KG1 (cell line): Measurements from ENCODE around the gene EHD3.

Experiments used
- DNase-seq: peaks from one replicate; lab custom pipeline; 2025; lab: John Stamatoyannopoulos, UW

The EHD3 gene

DNA sequence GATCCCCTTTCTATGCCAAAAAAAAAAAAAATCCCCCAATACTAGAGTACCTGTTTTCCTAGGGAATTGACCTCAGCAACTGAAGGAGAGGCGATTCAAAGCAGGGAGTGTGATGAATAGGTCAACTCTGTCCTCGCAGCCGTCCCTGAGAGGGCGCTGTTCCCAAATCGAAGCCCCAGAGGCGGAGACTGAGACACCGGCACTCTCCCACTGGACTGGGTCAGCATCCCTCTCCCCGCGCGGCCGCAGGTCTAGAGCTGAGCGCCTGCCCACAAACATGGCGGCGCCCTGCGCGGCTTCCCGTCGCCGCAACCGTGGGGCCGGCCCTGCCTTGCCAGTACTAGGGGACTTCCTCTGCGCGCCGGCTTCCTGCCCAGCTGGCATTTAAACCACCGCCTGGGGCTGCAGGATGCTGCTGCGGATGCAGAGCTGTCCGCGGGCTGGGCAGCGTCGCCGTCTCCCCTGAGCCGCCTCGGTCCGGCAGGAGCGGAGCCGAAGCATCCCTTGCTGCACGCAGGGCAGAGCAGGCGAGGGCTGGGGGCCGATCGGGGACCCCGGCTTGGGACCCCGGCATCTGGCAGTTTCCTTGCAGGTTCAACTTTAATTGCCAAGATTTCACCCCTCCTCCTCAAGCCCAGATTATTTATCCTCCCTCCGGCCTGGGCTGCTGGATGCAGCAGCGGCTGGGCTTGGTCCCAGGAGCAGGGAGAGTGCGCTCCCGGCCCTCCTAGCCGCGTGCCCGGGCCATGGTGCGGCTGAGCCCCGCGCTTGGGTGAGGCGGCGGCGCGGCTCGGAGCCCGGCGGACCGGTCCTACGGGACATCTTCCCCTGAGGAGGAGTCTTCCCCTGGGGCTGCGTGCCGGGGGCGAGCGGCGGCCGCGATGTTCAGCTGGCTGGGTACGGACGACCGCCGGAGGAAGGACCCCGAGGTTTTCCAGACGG lies at the start of gene EHD3:
Gene EHD3, plus strand, starts transcription at position 412 of the 942 bp plus-strand sequence. Its CDS starts 470 bp downstream, at position 882.
- peak; percentile 40 for DNase-seq

DNA sequence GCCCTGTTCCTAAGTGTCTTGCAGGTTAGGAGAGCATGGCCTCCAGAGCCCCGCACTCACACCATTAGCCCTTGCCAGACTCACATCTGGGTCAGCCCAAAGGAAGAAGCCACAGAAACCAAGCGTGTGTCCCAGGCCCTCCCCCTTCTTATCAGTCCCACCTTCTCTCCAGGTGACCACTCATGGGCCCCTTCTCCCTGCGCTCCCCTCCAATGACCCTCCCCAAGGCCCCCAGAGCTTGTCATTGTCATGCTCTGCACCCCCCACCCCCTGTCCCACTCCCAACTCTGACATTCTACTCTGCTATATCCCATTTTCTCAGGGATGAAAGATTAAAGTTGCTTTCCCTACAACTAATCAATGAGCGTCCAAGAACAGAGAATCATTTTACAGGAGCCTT lies 46.8 kb upstream of the EHD3 start:
- DNase-seq, result no peak

DNA sequence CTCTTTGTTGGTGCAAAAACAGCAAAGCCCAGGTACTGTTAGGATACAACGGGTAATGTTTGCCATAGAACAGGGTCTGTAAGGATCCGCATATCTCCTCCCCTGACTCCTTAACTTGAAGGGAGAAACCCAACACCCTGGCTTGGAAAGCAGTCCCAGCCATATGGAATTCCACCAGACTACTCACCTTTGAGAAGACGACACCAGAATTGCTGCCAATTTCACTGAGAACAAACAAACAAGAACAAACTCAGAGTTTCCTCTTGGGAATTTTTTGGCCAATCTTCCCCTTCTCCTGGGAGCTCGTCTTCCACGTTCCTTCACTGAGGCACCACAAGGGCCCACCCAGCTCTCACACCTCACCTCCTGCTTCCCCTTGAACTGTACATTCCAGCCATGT lies 45.8 kb upstream of the EHD3 start:
- DNase-seq, result no peak

DNA sequence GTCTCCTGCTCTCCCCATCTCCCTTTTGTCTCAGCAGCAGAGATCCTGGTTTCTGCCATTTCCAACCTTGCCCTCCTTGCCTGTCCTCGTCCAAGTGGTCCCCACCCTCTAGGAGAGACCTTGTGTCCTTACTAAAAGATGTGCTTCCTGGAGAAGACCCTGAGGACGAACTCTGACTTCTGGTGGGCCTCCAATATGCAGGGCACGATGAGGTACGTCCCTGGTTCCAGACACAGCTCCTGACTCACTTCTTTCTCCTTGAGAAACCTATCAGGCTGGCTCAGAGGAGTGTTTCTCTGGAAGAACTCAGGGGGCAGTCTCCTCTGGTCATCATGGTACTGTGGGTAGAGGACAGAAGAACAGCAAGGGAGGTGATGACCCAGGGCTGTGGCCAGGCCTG lies 44.8 kb upstream of the EHD3 start:
- no peak for DNase-seq

DNA sequence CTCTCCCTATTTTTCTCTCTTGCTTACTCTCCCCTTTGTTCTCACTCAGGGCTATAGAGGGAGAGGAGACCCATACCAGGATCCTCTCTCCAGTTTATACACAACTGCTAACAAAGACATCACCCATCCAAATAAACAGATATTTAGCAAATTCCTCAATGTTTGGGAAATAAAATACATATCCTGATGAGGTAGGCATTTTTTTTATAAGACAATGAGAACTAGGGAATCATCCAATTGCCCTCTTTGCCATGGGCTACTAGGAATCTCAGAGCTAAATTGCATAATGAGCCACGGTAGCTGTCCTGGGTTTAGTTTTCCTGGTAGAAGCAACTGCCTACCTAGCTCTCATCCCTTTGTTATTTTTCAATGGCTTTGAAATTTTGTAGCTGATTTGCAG lies 43.8 kb upstream of the EHD3 start:
- no peak for DNase-seq

DNA sequence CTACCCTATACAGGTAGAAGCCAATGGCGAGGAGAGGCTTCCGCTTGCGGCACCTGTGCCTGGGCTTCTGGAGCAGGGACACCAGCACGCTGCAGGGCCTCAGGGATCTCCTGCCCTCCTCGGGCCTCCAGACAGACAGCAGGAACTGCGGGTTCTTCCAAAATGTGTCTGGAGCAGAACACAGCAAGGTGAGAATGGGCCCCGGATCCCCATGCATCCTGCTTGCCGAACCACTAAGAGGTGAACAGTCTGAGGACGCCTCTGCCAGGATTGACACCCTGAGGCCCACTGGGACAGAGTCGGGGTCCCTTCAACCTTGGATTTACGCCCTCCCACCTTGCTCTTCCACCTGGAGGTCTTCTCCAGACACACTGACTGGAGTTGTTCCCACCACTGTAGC lies 42.0 kb upstream of the EHD3 start:
- DNase-seq, result no peak

DNA sequence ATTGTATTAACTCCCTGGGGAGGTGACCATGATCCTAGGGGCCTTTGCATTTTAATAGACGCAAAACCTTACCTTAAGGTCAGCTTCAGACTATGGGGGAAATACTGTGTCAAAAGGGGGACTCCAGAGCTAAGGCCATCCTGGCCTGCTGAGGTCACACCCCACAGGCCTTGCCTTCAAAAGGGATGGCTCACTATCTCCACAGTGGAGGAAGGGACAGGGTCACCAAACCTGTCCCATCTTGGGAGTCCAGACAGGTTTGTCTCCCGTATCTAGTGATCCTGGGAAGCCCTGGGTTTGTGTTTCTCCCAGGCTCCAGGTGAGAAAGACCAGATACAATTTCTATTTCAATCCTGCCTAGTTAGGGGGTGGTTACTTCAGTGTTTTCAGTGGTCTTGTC lies 41.6 kb upstream of the EHD3 start:
- no peak for DNase-seq

DNA sequence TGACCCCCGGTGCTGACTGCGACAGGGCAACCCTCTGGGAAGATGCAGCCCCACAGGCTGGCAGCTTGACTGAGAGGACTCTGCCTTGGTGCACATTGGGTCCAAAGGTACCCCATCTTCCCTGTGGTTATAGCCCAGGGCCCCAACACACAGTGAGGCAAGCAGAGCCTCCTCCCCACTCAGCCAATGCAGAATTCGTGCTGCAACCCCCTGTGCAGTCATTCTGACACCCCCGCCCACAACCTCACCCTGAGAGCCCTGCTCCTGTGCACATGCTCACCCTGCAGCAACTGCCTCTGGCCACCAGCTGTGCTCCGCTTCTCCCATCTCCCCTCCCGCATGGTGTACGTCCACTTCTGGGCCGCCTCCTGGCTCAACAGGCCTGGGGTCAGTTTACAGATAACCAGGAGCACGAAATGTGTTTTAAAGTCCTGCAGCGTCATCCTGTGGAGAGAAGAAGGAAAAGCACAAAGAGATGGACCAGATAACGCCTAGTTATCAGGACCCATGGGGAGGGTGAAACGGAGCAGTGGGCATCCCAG lies 41.0 kb upstream of the EHD3 start:
- DNase-seq, result no peak

DNA sequence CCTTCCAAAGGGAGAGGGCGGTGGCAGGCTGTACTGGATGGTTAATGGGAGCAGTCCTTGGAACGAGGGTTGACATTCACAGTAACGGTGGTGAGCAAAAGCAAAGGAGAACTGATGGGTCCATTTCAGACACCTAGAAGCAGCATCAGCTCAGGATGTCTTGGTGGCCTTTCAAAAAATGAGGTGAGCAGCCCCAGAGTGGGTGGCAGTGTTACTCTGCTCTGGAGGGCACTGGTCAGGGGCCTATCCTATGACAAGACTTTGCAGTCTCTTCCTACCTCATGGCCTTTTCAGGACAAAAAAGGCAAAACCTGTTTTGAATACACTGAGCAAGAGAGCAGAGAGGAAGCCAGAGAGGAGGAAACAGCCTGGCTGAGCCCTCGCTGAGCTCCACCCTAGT lies 40.1 kb upstream of the EHD3 start:
- no peak for DNase-seq

DNA sequence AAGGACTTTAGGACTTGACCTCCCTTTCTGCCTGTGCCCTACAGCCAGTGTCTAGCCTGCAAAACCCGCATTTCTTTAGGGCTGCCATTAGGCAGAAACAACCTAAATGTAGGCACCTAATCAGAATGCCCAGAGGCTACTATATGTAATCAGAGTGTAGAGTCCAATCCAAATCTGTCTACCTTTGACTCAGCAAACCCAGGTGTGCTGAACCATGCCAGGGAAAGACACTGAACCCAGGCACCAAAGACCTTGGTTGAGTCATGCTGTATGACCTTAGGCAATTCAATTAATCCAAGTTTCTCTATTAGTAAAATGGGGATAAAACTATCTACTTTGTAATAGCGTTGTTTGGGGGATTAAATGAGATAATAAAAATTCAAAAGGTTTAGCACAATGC lies 37.3 kb upstream of the EHD3 start:
- DNase-seq, result no peak

DNA sequence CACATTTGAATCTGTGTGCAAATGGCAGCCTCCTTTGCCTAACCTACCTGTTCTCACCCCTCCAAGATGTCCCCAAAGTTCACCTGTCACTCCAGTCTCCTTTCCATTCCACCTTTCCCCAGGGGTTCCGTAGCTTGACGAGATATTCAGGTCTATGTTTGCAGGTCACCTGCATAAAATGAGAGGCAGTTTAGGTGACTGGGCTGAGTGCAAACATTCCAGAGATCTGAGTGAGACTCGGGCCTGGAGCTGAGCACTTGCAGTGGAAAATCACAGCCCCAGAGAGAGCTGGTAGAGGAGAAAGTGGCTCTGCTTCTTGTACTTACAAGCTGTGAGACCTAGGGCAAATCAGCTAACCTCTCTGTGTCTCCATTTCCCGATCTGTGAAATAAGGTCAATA lies 36.8 kb upstream of the EHD3 start:
- no peak for DNase-seq

DNA sequence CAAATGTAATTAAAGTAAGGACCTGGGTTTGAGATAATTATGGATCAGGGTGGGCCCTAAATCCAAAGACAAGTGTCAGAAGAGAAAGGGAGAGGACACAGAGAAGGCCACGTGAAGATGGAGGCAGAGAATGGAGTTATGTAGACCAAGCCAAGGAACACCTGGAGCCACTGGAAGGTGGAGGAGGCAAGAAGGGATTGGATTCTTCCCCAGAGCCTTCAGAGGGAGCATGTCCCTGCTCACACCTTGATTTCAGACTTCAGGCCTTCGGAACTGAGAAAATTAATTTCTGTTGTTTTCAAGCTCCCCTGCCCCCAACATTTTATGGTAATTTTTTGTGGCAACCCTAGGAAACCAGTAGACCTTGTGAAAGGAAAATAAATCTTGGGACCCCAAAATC lies 36.3 kb upstream of the EHD3 start:
- no peak for DNase-seq

DNA sequence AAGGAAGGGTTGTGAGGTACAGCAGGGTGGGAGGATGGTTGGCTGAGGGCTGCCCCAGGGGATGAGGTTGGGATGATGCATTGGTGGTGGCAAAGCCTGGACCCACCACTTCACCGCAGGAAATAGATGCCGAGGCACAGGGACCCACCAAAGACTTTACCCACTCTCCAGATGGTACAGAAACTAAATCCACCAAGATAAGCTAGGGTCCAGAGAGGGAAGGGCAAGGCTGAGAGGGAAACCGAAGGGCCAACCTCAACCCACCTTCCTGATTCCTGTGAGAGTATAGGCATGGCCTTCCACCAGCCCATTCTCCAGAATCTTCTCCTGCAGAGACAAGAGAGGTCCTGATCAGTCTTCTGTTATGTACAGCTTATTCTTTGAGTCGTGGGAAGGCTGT lies 34.7 kb upstream of the EHD3 start:
- DNase-seq, result no peak

DNA sequence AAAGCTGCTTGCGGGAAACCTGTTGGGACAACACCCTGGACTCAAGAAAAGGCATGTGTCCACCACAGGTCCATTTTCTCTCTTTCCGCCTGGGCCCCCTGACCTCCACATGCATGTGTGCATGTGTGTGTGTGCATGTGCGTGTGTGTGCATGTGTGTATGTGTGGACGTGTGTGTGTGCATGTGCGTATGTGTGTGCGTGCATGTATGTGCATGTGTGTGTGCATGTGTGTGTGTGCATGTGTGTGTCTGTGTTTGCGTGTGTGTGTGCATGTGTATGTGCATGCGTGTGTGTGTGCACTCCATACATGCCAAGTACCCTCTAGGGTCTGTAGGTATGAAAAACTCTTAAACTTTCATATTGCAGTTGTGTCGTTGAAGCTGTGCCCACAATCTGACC lies 33.0 kb upstream of the EHD3 start:
- no peak for DNase-seq

DNA sequence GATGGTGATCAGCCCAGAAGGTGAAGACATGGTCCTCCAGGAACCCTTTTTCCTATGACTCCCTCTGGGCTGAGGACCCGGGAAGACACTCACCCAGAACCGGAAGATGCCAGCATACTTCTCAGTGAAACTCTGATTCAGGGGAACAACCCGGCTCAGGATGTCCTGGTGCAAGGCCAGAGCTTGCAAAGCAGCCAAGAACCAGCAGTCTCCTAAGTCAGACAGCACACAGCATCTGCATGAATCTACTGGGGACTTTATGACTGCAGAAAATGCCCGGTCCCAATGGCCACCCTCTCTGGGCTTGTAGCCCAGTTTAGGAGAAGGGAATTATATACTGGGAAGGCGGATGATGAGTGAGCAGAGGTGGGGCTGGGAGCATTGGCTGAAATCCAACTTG lies 31.9 kb upstream of the EHD3 start:
- no peak for DNase-seq

DNA sequence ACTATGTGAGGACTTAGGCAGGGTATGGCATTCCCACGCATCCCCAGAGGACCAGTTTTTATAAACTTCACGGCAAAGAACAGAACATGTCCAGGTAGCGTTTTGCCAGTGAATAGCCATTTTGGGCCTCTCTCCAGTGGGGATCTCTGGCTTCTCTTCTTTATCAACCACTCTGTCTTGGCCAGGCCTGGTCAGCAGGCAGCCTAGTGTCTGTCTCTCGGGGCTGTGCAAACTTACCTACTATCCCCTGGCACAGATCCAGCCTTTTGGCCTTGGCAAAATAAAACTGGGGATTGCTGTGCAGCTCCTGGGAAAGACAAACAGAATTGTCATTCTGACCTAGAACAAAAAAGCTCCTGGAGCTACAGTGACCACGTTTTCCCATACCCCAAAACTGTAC lies 31.1 kb upstream of the EHD3 start:
- DNase-seq, result no peak

DNA sequence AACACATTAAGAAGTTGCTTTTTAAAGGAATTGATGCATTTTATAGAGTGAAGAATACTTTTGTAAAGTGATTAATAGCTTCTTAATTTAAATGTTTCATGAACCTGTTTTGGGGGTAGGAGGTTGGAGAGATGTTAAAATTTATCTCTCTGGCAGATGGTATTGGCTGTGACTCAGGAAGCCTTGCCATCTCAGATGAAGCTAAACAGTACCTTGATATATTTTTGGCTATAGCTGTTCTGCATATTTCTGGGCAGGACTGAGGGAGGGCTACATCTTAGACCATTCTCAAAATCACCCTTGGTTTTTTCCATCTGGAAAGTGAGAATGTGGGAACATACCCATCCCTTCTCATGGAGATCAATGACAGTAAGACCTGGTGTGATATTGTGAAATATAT lies 30.0 kb upstream of the EHD3 start:
- DNase-seq, result no peak

DNA sequence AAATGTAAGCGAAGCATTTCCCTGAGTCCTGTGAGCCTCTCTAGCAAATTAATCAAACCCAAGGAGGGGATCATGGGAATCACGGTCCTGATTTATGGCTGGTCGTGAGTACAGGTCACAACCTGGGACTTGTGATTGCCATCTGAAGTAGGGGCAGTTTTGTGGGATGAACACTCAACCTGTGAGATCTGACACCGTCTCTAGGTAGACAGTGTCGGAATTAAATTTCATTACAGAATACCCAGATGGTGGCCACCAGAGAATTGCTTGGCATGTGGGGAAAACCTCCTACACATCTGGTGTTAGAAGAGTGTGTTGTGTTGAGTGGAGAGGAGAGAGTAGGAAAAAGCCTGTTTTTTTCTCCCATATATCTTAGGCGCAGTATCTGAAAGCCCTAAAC lies 29.2 kb upstream of the EHD3 start:
- DNase-seq, result no peak

DNA sequence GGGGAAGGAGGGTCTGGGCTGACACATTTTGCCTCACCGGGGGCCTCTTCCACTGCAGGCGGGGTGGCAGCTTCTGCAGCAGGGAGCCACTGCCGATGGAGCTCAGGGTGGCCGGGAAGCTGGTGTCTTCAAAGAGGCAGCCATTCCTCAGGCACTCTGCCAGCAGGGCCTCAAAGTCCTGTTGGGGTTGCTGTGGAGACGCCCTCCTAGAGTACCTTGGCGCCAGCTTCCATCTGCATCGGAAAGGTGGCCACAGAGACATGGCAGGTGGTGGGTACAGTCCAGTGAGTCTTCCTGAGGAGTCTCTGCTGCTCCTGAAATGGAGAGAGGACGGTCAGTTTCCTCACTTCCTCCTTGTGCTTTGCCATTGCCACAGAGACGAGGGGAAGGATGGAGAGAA lies 28.8 kb upstream of the EHD3 start:
- no peak for DNase-seq

DNA sequence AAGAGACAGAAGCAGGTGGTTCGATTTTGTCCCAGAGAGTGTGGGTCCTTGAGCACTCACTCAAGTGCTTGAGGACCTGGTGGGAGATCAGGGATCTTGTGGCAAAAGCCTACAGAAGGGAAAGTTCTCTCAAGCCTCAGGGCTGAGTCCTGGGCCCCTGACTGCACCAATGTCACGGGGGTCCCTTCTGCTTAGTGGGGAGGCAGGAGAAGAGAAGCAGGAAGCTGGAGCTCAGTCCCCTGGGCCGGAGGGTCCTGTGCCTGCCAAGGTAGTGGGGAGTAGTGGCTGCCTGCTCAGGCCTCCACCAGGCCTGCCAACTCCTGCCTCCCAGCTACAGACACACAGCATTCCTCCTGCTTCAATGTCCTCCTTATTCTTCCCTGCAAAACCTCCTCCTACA lies 28.3 kb upstream of the EHD3 start:
- no peak for DNase-seq

DNA sequence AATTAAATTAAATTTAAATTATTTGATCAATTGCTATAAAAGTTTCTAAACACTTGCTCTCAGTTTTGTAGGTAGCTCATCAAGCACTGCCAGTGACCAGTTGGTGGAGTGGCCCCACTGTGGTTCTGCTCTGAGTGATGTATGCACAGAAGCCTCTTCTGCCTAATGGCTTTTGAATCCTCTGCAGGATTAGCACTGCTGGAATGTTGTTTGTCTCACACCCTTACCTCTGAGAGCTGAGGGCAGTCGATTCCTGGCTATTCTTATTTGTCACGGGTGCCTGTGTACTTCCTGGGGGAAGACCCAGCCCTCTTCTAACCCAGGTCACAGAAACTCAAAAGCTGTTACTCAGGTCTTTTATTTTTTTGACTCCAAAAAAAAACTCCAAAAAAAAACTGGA lies 26.2 kb upstream of the EHD3 start:
- DNase-seq, result no peak

DNA sequence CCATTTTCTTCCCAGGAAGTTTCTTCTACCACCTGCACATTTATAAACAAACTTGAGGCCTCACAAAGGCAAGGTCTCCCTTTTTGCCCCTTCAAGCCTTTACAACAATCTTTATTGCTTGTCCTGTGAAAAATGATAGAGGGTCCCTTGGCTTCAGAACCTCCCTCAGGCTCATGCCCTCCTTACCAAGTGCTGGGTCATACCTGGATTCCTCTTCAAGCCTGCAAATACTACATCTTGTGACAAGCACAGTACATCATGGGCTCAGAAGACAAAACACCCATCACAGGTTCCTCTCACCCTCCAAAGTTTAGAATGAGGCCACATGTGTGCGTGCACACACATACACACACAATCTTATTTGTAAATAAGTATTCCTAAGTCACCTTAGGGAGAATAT lies 25.7 kb upstream of the EHD3 start:
- DNase-seq, result no peak

DNA sequence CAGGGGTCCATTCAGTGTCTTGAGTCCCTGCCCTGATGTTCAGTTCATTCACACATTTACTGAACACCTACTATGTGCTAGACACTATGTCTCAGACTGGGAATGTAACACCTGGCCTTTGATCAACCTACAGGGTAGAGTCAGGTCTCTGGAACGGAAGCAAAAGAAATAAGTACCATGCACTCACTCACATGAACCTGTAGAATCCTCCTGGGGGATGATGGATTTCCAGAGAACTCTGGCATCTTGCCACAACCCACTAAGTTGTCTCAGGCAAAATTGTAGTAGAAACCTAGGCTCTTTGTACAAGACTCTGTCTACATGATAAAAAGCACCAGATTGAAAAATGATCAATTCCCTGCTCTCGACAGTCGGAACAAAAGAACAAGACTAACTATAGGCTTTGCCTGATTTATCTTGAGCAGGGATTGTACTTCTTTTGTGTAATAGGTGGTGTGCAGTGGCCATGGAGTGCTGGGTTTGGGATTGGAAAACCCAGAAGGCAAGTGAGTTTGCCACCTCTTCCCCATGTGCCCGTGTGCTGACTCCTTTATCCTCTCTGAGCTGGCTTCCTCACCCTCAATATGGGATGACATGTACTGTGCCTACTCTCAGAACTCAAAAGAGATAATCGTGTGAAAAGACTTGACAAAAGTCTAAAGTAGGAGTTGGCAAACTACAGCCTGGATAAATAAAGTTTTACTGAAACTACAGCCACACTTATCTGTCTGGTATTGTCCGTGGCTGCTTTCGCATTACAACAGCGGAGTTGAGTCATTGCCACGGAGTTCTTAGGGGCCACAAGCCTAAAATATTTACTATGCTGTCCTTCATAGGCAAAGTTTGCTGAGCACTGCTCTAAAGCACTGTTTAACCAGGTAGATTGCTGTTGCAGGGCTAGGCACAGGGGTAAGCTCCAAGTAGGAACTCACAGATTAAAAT lies 21.0 kb upstream of the EHD3 start:
- DNase-seq, result no peak
